Smooth muscle cell (in vitro differentiated cells): Measurements from ENCODE around the gene ATF5. TPM values are rescaled to one million over a fixed set of nuclear protein-coding genes. Genes with fewer than 3 reads are reported as not detected.

Experiments
- DNase-seq: peaks from one replicate; lab custom pipeline; 2025; ENCODE audit not compliant: unreplicated experiment; lab: John Stamatoyannopoulos, UW
- H2AFZ ChIP-seq: fragments of 200-600 bp; sonication (generic); 2 replicates; pipeline ENCODE4 v1.6.0; 2016; ENCODE audit warnings: antibody characterized with exemption, low read depth, mild to moderate bottlenecking
- H3F3A ChIP-seq: fragments of 200-600 bp; sonication (generic); 2 replicates; pipeline ENCODE4 v1.6.0; 2017; ENCODE audit warnings: antibody characterized with exemption, low read depth
- H3K27ac ChIP-seq: fragments of 200-600 bp; sonication (generic); 2 replicates; pipeline ENCODE4 v1.5.1; 2016; ENCODE audit warnings: low read depth, mild to moderate bottlenecking
- H3K27me3 ChIP-seq: fragments of 200-600 bp; sonication (generic); 2 replicates; pipeline ENCODE4 v1.6.1; 2016; ENCODE audit warnings: low read depth, mild to moderate bottlenecking
- H3K36me3 ChIP-seq: fragments of 200-600 bp; sonication (generic); 2 replicates; pipeline ENCODE4 v1.5.1; 2016; ENCODE audit warnings: low read depth
- H3K4me1 ChIP-seq: fragments of 200-600 bp; sonication (generic); 2 replicates; pipeline ENCODE4 v1.5.1; 2016; ENCODE audit warnings: low read depth
- H3K4me2 ChIP-seq: fragments of 200-600 bp; sonication (generic); 2 replicates; pipeline ENCODE4 v1.6.0; 2016; ENCODE audit warnings: mild to moderate bottlenecking
- H3K4me3 ChIP-seq: fragments of 200-600 bp; sonication (generic); 2 replicates; pipeline ENCODE4 v1.5.1; 2016; ENCODE audit warnings: mild to moderate bottlenecking
- H3K79me2 ChIP-seq: fragments of 200-600 bp; sonication (generic); 2 replicates; pipeline ENCODE4 v1.6.0; 2016; ENCODE audit warnings: low read depth, mild to moderate bottlenecking
- H3K9ac ChIP-seq: fragments of 200-600 bp; sonication (generic); 2 replicates; pipeline ENCODE4 v1.6.0; 2016; ENCODE audit warnings: low read depth
- H3K9me3 ChIP-seq: fragments of 200-600 bp; sonication (generic); replicated peaks from 2 replicates; pipeline ENCODE4 v1.5.1; 2016; ENCODE audit warnings: low read depth
- H4K20me1 ChIP-seq: fragments of 200-600 bp; sonication (generic); 2 replicates; pipeline ENCODE4 v1.6.0; 2016; ENCODE audit warnings: low read depth
- WGBS: methylation state at CpG from one replicate; pipeline ENCODE4 v1.1.7; 2016; ENCODE audit warnings: low lambda C conversion rate; 5-methylcytosine and 5-hydroxymethylcytosine counted together
- polyA plus RNA-seq: library from polyadenylated mRNA; unstranded; fragments of >200 nt; fragmentation: Nextera tagmentation; extraction: Ambion mirVana; gene quantifications from 2 replicates; pipeline ENCODE4 v1.2.1, GENCODE V29; 2016
- total RNA-seq: library from RNA; depleted of rRNA; stranded (reverse); fragments of >200 nt; gene quantifications from 2 replicates; pipeline ENCODE4 v1.2.3, GENCODE V29; 2014
- TF ChIP-seq, protein P1 (sequence below): fragments of 200-600 bp; sonication (generic); IDR thresholded peaks from 2 replicates; pipeline ENCODE4 v1.5.1; 2017; ENCODE audit warnings: borderline replicate concordance, mild to moderate bottlenecking, antibody characterized with exemption; ENCODE audit not compliant: insufficient read depth, poor library complexity, severe bottlenecking

ATF5 gene
- total and polyA plus RNA-seq, 2 experiments from 2014 or later: 5.0 to 10.1 TPM

DNA sequence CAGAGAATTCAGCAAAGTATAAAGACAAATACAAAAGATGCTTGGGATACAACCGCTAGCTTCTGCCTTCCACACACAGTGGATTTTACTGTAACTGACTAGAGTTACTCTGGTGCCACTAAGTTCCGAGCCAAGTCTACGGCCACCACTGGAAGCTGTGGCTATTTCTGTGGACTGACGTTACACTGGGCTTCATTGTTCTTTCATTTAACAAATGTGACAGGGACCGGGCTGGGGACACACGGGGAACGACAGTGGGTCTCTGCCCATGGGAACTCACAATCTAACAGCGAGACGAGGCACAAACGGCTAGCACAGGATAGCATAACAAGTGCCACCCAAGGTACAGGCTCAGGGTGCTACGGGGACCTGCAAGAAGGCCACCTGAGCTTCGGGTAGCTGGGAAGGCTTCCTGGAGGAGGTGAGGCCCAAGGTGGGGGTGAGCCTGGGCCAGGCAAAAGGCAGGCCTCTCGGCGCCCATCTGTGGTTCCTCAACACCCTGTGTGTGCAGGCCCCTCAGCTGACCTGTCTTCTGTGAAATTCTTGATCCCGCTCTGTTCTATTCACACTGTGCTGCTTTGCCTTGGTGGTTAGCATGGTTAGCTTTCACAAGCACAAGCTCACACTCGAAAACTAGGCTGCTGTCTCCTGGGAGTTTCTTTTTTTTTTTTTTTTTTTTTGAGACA, 22.0 kb upstream of the ATF5 start:
- WGBS: 96% methylated on average over 16 of the region's 16 CpGs
- H3K9ac ChIP-seq: no peak overlapping the region
- H3K79me2 ChIP-seq: no peaks in the 10 kb centered on the region
- H3F3A ChIP-seq: no peaks in the 10 kb centered on the region
- no peaks in the 10 kb centered on the region for H3K4me1 ChIP-seq
- no peak overlapping the region for H3K27ac ChIP-seq
- H3K4me3 ChIP-seq: no peak overlapping the region
- peaks cover 16% of the 10 kb centered on the region for H4K20me1 ChIP-seq
- H3K36me3 ChIP-seq: no peaks in the 10 kb centered on the region
- no peak overlapping the region for H3K4me2 ChIP-seq
- H3K27me3 ChIP-seq: no peaks in the 10 kb centered on the region
- H2AFZ ChIP-seq: no peak overlapping the region
- TF ChIP-seq, protein P1, sequence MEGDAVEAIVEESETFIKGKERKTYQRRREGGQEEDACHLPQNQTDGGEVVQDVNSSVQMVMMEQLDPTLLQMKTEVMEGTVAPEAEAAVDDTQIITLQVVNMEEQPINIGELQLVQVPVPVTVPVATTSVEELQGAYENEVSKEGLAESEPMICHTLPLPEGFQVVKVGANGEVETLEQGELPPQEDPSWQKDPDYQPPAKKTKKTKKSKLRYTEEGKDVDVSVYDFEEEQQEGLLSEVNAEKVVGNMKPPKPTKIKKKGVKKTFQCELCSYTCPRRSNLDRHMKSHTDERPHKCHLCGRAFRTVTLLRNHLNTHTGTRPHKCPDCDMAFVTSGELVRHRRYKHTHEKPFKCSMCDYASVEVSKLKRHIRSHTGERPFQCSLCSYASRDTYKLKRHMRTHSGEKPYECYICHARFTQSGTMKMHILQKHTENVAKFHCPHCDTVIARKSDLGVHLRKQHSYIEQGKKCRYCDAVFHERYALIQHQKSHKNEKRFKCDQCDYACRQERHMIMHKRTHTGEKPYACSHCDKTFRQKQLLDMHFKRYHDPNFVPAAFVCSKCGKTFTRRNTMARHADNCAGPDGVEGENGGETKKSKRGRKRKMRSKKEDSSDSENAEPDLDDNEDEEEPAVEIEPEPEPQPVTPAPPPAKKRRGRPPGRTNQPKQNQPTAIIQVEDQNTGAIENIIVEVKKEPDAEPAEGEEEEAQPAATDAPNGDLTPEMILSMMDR: no peak
- no peak for DNase-seq
- H3K9me3 ChIP-seq: no peaks in the 10 kb centered on the region

DNA sequence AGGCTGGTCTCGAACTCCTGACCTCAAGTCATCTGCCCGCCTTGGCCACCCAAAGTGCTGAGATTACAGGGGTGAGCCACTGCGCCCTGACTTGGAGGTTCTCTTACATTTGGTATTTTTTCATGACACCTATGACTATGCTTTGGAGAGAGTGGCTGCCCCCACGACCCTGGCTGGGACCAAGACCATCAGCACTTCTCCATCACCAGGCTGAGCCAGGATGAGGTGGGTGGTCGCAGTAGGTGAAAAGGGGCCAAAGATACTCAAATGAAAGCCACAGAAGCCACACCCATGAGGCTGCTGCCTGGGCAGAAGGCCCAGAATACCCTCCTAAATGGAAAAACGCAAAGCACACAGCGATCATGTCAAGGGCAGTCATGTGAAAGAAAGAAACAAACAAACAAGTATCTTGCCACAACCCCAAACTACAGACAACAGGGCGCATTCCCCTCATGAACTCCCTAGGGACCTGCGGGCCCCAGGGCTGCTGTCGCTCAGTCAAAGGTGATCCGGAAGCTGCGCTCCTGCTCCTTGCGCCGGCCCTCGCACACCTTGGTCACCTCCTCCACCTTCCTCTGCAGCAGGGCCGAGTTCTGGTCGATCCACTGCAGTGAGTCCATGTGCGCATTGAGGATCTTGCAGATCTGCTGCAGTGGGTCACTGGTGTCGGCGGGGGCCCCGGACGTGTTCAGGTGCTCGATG, 21.1 kb upstream of the ATF5 start:
- Histone ChIP-seq H3K9me3 (no peaks in the 10 kb centered on the region), H3K79me2 (no peaks in the 10 kb centered on the region), H3K27ac (no peak overlapping the region), H4K20me1 (peaks cover 16% of the 10 kb centered on the region), H3K9ac (no peak overlapping the region), H3K4me2 (no peak overlapping the region), H3K27me3 (no peaks in the 10 kb centered on the region), H2AFZ (no peak overlapping the region), H3F3A (no peaks in the 10 kb centered on the region), H3K4me1 (no peaks in the 10 kb centered on the region), H3K4me3 (no peak overlapping the region), H3K36me3 (no peaks in the 10 kb centered on the region)
- TF ChIP-seq, protein P1: no peak
- WGBS: 98% methylated on average over 23 of the region's 23 CpGs
- no peak for DNase-seq

DNA sequence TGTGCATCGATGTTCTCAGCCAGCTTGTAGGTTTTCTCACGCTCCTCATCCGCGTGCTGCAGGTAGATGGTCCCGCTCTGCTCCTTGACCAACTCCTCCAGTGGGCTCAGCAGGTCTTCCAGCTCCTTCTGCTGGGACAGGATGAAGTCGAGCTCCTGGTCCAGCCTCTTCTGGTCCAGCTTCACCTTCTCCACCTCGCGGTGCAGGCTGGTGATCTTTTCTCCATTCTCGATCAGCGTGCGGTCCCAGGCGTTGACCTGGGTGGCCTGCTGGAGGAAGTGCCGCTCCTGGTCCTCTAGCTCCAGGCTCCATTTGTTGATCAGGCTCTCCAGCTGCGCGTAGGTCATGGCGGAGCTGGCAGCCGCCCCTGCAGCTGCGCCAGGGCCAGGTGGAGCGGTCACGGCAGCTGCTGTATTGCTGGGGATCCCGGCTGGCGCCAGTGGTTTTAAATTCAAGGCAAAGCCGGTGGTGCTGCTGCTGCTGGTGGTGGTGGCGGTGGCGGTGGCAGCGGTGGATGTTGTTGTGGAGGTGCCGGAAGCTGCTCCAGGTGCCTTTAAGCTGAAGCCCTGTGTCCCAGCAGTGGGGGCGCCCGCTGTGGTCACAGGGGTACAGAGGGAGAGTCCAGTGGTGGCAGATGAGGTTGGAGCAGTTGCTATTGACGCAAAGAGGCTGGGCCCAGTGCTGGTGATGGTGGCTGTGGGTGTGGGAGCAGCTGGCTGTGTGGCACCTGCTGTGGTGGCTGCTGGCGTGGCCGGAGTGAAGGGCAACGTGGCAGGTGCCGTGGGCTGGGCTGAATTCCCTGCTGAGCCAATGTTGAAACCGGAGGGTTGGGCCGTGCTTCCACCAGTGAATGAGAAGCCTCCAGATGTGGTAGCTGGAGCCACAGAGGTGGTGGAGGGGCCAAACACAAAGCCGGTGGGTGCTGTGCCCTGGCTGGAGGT, 20.3 kb upstream of the ATF5 start:
- H3K9ac ChIP-seq: no peak overlapping the region
- H3K36me3 ChIP-seq: no peaks in the 10 kb centered on the region
- no peak overlapping the region for H3K4me3 ChIP-seq
- 97% methylated on average over 37 of the region's 37 CpGs for WGBS
- H2AFZ ChIP-seq: no peak overlapping the region
- no peaks in the 10 kb centered on the region for H3K4me1 ChIP-seq
- TF ChIP-seq, protein P1: no peak
- no peak for DNase-seq
- no peak overlapping the region for H3K27ac ChIP-seq
- no peaks in the 10 kb centered on the region for H3K27me3 ChIP-seq
- no peaks in the 10 kb centered on the region for H3K79me2 ChIP-seq
- H3K4me2 ChIP-seq: no peak overlapping the region
- H3K9me3 ChIP-seq: no peaks in the 10 kb centered on the region
- peaks cover 23% of the 10 kb centered on the region for H4K20me1 ChIP-seq
- H3F3A ChIP-seq: no peaks in the 10 kb centered on the region
